Measurements from ENCODE around the gene MARS1. TPM values are rescaled to one million over a fixed set of nuclear protein-coding genes. Genes with fewer than 3 reads are reported as not detected.

The MARS1 gene
- total and polyA plus RNA-seq, 2 experiments from 2014 or later, result 266 to 351 TPM

DNA sequence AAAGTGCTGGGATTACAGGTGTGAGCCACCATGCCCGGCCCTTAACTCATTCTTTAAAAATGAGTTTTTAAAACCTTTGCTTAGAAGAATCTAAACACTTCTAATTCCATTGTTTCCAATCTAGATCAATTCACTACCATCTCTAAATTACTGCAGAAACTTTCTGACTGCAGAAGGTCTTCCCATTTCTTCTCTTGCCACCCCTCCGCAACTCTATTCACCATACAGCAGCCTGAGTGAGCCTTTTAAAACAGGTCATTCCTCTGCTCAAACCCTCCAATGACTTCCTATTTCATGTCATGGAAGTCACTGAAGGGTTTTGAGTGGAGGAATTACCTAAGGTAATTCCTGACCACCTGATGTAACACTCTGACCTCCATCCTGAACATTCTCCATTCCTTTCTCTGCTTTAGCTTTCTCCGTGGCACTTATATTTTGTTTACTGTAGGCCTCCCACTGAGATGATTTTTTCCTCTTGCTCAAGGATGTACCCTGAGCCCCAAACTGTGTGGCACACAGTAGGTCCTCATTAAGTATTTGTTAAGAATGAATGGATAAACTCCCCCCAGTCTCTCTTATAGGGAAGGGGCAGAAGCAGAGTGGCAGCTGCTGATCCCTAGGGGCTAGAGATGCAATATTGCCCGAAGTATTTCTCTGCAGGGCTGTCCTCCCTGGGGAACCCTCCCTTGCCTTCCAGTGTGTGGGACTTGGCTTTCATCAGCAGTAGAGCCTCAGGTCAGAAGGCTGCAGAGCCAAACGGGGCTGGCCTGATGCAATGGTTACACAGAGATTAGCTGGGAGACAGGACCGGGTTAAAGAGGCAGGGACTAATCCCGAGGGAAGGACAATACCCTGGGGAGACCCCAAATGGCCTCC is 31.3 kb downstream of the MARS1 start:
- H2AFZ ChIP-seq, result no peak overlapping the region

More for the DNA sequence above, 31.3 kb downstream of the MARS1 start:
- H3K27ac Mint-ChIP-seq, result peak overlapping the region; percentile 99
- peaks cover 43% of the 10 kb centered on the region for H3K27me3 Mint-ChIP-seq (ENCODE audit: insufficient read depth, low read depth, poor library complexity)
- Histone ChIP-seq H3K4me3 (peak overlapping the region; percentile 77), H3K27ac (ENCODE audit: low read depth) (peak overlapping the region; percentile 98), H3F3A (replicated peaks; ENCODE audit: low read depth) (peaks cover 82% of the 10 kb centered on the region), H3K4me2 (peak overlapping the region; percentile 99), H3K36me3 (ENCODE audit: insufficient read depth) (peaks cover 37% of the 10 kb centered on the region), H3K79me2 (replicated peaks; ENCODE audit: insufficient read depth) (peaks cover 29% of the 10 kb centered on the region), H3K27me3 (ENCODE audit: insufficient read depth) (no peaks in the 10 kb centered on the region), H3K4me1 (ENCODE audit: insufficient read depth) (peaks cover 35% of the 10 kb centered on the region), H4K20me1 (replicated peaks; ENCODE audit: insufficient read depth) (peaks cover 35% of the 10 kb centered on the region), H3K9me2 (ENCODE audit: insufficient read depth) (no peaks in the 10 kb centered on the region)
- H3K9me3 Mint-ChIP-seq, result no peaks in the 10 kb centered on the region; the same call in 2 of the 3 replicates
- peak overlapping the region; percentile 83 for H3K4me3 Mint-ChIP-seq
- peaks cover 54% of the 10 kb centered on the region for H3K36me3 Mint-ChIP-seq (ENCODE audit: low read depth)
- TF ChIP-seq POLR2AphosphoS5 (IDR thresholded peaks at IDR 0.05; ENCODE audit: low read depth) (no peak; the same call in 1 of the 2 replicates), NANOG (IDR thresholded peaks at IDR 0.05; ENCODE audit: borderline replicate concordance) (no peak), JUNB (IDR thresholded peaks at IDR 0.05; ENCODE audit: unreplicated experiment) (no peak), STAT1 (IDR thresholded peaks at IDR 0.05; ENCODE audit: unreplicated experiment) (no peak), ZNF114 (CRISPR knock-in tag; IDR thresholded peaks at IDR 0.05) (no peak), EZH2 (IDR thresholded peaks at IDR 0.05; ENCODE audit: low read depth, unreplicated experiment) (no peak), CREB1 (CRISPR knock-in tag; IDR thresholded peaks at IDR 0.05; ENCODE audit: low read depth) (no peak), ZNF331 (CRISPR knock-in tag; IDR thresholded peaks at IDR 0.05; ENCODE audit: low read depth) (no peak), EZH2phosphoT487 (IDR thresholded peaks at IDR 0.05; ENCODE audit: unreplicated experiment) (no peak)
- TF ChIP-seq, protein P1, sequence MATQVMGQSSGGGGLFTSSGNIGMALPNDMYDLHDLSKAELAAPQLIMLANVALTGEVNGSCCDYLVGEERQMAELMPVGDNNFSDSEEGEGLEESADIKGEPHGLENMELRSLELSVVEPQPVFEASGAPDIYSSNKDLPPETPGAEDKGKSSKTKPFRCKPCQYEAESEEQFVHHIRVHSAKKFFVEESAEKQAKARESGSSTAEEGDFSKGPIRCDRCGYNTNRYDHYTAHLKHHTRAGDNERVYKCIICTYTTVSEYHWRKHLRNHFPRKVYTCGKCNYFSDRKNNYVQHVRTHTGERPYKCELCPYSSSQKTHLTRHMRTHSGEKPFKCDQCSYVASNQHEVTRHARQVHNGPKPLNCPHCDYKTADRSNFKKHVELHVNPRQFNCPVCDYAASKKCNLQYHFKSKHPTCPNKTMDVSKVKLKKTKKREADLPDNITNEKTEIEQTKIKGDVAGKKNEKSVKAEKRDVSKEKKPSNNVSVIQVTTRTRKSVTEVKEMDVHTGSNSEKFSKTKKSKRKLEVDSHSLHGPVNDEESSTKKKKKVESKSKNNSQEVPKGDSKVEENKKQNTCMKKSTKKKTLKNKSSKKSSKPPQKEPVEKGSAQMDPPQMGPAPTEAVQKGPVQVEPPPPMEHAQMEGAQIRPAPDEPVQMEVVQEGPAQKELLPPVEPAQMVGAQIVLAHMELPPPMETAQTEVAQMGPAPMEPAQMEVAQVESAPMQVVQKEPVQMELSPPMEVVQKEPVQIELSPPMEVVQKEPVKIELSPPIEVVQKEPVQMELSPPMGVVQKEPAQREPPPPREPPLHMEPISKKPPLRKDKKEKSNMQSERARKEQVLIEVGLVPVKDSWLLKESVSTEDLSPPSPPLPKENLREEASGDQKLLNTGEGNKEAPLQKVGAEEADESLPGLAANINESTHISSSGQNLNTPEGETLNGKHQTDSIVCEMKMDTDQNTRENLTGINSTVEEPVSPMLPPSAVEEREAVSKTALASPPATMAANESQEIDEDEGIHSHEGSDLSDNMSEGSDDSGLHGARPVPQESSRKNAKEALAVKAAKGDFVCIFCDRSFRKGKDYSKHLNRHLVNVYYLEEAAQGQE (IDR thresholded peaks at IDR 0.05; ENCODE audit: unreplicated experiment), result no peak
- TF ChIP-seq, protein P2, sequence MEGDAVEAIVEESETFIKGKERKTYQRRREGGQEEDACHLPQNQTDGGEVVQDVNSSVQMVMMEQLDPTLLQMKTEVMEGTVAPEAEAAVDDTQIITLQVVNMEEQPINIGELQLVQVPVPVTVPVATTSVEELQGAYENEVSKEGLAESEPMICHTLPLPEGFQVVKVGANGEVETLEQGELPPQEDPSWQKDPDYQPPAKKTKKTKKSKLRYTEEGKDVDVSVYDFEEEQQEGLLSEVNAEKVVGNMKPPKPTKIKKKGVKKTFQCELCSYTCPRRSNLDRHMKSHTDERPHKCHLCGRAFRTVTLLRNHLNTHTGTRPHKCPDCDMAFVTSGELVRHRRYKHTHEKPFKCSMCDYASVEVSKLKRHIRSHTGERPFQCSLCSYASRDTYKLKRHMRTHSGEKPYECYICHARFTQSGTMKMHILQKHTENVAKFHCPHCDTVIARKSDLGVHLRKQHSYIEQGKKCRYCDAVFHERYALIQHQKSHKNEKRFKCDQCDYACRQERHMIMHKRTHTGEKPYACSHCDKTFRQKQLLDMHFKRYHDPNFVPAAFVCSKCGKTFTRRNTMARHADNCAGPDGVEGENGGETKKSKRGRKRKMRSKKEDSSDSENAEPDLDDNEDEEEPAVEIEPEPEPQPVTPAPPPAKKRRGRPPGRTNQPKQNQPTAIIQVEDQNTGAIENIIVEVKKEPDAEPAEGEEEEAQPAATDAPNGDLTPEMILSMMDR (conservative IDR thresholded peaks at IDR 0.05; ENCODE audit: low read depth in 2 of 2), result no peak
- TF ChIP-seq, protein P3, sequence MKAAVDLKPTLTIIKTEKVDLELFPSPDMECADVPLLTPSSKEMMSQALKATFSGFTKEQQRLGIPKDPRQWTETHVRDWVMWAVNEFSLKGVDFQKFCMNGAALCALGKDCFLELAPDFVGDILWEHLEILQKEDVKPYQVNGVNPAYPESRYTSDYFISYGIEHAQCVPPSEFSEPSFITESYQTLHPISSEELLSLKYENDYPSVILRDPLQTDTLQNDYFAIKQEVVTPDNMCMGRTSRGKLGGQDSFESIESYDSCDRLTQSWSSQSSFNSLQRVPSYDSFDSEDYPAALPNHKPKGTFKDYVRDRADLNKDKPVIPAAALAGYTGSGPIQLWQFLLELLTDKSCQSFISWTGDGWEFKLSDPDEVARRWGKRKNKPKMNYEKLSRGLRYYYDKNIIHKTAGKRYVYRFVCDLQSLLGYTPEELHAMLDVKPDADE (IDR thresholded peaks at IDR 0.05), result no peak
- TF ChIP-seq, protein P4, sequence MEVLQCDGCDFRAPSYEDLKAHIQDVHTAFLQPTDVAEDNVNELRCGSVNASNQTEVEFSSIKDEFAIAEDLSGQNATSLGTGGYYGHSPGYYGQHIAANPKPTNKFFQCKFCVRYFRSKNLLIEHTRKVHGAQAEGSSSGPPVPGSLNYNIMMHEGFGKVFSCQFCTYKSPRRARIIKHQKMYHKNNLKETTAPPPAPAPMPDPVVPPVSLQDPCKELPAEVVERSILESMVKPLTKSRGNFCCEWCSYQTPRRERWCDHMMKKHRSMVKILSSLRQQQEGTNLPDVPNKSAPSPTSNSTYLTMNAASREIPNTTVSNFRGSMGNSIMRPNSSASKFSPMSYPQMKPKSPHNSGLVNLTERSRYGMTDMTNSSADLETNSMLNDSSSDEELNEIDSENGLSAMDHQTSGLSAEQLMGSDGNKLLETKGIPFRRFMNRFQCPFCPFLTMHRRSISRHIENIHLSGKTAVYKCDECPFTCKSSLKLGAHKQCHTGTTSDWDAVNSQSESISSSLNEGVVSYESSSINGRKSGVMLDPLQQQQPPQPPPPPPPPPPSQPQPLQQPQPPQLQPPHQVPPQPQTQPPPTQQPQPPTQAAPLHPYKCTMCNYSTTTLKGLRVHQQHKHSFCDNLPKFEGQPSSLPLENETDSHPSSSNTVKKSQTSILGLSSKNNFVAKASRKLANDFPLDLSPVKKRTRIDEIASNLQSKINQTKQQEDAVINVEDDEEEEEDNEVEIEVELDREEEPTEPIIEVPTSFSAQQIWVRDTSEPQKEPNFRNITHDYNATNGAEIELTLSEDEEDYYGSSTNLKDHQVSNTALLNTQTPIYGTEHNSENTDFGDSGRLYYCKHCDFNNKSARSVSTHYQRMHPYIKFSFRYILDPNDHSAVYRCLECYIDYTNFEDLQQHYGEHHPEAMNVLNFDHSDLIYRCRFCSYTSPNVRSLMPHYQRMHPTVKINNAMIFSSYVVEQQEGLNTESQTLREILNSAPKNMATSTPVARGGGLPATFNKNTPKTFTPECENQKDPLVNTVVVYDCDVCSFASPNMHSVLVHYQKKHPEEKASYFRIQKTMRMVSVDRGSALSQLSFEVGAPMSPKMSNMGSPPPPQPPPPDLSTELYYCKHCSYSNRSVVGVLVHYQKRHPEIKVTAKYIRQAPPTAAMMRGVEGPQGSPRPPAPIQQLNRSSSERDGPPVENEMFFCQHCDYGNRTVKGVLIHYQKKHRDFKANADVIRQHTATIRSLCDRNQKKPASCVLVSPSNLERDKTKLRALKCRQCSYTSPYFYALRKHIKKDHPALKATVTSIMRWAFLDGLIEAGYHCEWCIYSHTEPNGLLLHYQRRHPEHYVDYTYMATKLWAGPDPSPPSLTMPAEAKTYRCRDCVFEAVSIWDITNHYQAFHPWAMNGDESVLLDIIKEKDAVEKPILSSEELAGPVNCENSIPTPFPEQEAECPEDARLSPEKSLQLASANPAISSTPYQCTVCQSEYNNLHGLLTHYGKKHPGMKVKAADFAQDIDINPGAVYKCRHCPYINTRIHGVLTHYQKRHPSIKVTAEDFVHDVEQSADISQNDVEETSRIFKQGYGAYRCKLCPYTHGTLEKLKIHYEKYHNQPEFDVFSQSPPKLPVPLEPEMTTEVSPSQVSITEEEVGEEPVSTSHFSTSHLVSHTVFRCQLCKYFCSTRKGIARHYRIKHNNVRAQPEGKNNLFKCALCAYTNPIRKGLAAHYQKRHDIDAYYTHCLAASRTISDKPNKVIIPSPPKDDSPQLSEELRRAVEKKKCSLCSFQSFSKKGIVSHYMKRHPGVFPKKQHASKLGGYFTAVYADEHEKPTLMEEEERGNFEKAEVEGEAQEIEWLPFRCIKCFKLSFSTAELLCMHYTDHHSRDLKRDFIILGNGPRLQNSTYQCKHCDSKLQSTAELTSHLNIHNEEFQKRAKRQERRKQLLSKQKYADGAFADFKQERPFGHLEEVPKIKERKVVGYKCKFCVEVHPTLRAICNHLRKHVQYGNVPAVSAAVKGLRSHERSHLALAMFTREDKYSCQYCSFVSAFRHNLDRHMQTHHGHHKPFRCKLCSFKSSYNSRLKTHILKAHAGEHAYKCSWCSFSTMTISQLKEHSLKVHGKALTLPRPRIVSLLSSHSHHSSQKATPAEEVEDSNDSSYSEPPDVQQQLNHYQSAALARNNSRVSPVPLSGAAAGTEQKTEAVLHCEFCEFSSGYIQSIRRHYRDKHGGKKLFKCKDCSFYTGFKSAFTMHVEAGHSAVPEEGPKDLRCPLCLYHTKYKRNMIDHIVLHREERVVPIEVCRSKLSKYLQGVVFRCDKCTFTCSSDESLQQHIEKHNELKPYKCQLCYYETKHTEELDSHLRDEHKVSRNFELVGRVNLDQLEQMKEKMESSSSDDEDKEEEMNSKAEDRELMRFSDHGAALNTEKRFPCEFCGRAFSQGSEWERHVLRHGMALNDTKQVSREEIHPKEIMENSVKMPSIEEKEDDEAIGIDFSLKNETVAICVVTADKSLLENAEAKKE (CRISPR knock-in tag; IDR thresholded peaks at IDR 0.05), result no peak
- H3K4me1 Mint-ChIP-seq, result peaks cover 44% of the 10 kb centered on the region
- peak; percentile 49 for DNase-seq (ENCODE audit: low spot score)
- peak; percentile 4 for ATAC-seq

All from GM23338 (cell line).